RWPE2 (cell line): ENCODE data around the gene ZNF775.

ENCODE experiments used
- ATAC-seq: fragments of 200-7000 bp; cut with Tn5 transposase; 3 replicates; pipeline ENCODE4 v1.9.1; 2021; ENCODE audit warnings: low read depth
- DNase-seq: peaks from one replicate; pipeline ENCODE4 v3.0.0-alpha.2; 2020; ENCODE audit warnings: low spot score
- H3K27ac ChIP-seq: fragments of 450-650 bp; 2 replicates; pipeline ENCODE4 v1.5.1; 2017; ENCODE audit warnings: mild to moderate bottlenecking; ENCODE audit not compliant: poor library complexity, severe bottlenecking
- H3K27me3 ChIP-seq: fragments of 250-450 bp; sonication (Bioruptor Pico); 2 replicates; pipeline ENCODE4 v1.5.1; 2021; ENCODE audit warnings: mild to moderate bottlenecking, moderate library complexity; ENCODE audit not compliant: insufficient read depth, poor library complexity, severe bottlenecking
- H3K36me3 ChIP-seq: fragments of 250-450 bp; sonication (Bioruptor Pico); 2 replicates; pipeline ENCODE4 v1.5.1; 2020; ENCODE audit warnings: low read depth, mild to moderate bottlenecking, moderate library complexity
- H3K4me1 ChIP-seq: fragments of 250-450 bp; sonication (Bioruptor Pico); 2 replicates; pipeline ENCODE4 v1.5.1; 2021; ENCODE audit warnings: mild to moderate bottlenecking, moderate library complexity; ENCODE audit not compliant: insufficient read depth, poor library complexity, severe bottlenecking
- H3K4me3 ChIP-seq: fragments of 250-450 bp; sonication (Bioruptor Pico); 2 replicates; pipeline ENCODE4 v1.5.1; 2021; ENCODE audit warnings: mild to moderate bottlenecking, moderate library complexity; ENCODE audit not compliant: severe bottlenecking
- H3K9me3 ChIP-seq: fragments of 250-450 bp; sonication (Bioruptor Pico); 2 replicates; pipeline ENCODE4 v1.5.1; 2021; ENCODE audit warnings: mild to moderate bottlenecking, moderate library complexity; ENCODE audit not compliant: severe bottlenecking
- TF ChIP-seq, protein P1 (sequence below): fragments of 450-650 bp; IDR thresholded peaks from one replicate; pipeline ENCODE4 v1.5.1; 2017; ENCODE audit warnings: mild to moderate bottlenecking, moderate library complexity; ENCODE audit not compliant: poor library complexity, severe bottlenecking

The ZNF775 gene

GRCh38 chr7:150443793-150444540 lies 64.8 kb downstream of the ZNF775 start:
- no peaks in the 10 kb centered on the region for H3K36me3 ChIP-seq
- H3K27me3 ChIP-seq: no peaks in the 10 kb centered on the region
- no peak for DNase-seq
- peaks cover 3% of the 10 kb centered on the region for H3K9me3 ChIP-seq
- no peak overlapping the region for H3K27ac ChIP-seq
- ATAC-seq: no peak
- H3K4me1 ChIP-seq: no peaks in the 10 kb centered on the region
- no peak overlapping the region for H3K4me3 ChIP-seq
- TF ChIP-seq, protein P1, sequence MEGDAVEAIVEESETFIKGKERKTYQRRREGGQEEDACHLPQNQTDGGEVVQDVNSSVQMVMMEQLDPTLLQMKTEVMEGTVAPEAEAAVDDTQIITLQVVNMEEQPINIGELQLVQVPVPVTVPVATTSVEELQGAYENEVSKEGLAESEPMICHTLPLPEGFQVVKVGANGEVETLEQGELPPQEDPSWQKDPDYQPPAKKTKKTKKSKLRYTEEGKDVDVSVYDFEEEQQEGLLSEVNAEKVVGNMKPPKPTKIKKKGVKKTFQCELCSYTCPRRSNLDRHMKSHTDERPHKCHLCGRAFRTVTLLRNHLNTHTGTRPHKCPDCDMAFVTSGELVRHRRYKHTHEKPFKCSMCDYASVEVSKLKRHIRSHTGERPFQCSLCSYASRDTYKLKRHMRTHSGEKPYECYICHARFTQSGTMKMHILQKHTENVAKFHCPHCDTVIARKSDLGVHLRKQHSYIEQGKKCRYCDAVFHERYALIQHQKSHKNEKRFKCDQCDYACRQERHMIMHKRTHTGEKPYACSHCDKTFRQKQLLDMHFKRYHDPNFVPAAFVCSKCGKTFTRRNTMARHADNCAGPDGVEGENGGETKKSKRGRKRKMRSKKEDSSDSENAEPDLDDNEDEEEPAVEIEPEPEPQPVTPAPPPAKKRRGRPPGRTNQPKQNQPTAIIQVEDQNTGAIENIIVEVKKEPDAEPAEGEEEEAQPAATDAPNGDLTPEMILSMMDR: no peak

DNA sequence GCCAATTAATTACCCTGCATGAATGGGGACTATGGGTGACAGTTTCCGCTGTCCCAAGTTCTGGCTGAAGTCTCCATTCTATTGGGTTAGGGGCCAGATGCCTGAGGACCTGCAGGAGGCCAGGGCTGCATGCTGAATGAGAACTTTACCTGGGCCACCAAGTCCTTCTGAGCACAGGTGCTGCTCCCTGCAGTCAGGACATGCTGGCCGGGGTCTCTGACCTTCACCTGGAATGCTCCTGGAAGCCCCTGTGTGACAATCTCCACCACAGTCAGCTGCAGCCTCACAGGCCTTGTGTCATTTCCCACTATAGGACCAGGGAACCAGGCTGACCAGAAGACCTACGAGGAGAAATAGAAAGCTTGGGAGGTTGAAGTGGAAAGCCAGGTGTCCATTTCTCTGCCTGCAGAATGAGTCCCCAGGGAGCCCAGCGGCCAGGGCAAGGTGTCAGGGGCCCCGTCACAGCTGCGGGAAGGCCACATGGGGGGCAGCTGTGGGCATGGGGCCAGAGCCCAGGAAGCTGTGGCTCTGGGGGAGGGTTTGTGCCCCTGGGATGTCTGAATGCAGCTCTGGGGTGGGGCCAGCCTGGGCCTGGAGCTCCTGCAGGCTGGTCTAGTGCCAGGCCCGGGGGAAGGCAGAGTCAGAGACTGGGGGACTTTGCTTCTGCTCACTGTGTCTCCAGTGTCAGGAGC lies 65.7 kb downstream of the ZNF775 start:
- peaks cover 3% of the 10 kb centered on the region for H3K9me3 ChIP-seq
- ATAC-seq: no peak
- H3K4me3 ChIP-seq: no peak overlapping the region
- no peak for DNase-seq
- TF ChIP-seq, protein P1: no peak
- H3K4me1 ChIP-seq: no peaks in the 10 kb centered on the region
- H3K27me3 ChIP-seq: peaks cover 4% of the 10 kb centered on the region
- no peak overlapping the region for H3K27ac ChIP-seq
- H3K36me3 ChIP-seq: no peaks in the 10 kb centered on the region

DNA sequence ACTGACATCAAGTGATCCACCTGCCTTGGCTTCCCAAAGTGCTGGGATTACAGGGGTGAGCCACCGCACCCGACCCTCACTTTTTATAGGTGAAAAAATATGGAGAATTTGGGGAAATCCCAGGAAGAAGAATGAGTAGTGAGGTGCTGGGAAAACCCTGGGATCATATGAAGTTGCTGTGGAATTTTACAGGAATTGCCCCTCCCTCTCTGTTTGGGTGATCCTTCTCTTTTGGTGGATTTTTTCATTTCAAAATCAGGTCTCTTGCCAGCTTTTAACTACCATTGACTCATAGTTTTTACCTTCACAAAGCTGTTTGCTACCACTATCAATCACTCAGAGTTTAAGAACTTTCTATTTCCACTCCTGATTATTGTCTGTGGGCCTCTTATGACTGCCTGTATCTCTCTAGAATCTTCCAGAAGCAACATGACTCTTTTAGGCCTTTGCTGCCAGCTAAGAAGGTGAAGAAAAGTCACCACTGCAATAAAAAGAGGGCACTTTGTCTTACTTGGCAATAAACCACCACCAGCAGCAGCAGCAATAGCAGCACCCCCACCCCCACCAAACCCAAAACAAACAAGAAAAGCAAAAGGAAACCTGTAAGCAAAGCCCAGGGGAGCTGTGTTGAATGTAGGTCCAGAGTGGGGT lies 67.3 kb downstream of the ZNF775 start:
- Histone ChIP-seq H3K36me3 (no peaks in the 10 kb centered on the region), H3K4me1 (no peaks in the 10 kb centered on the region), H3K9me3 (peaks cover 2% of the 10 kb centered on the region), H3K27ac (no peak overlapping the region), H3K27me3 (peaks cover 4% of the 10 kb centered on the region), H3K4me3 (no peak overlapping the region)
- ATAC-seq: no peak
- DNase-seq: no peak
- TF ChIP-seq, protein P1: no peak
